Erythroblast (primary cell): Measurements from ENCODE around the gene RAF1.

Source experiments
- GATA1 ChIP-seq: IDR thresholded peaks from 2 replicates; pipeline ENCODE4 v1.6.1; 2011; ENCODE audit warnings: low read depth, mild to moderate bottlenecking, control low read depth, low read length, moderate library complexity
- POLR2A ChIP-seq: IDR thresholded peaks from 2 replicates; pipeline ENCODE4 v1.6.1; 2011; ENCODE audit warnings: mild to moderate bottlenecking, low read length

GRCh38 chr3:12571986-12572385, 91.9 kb downstream of the RAF1 start:
- TF ChIP-seq POLR2A = no peak
- no peak for TF ChIP-seq GATA1
